Measurements from ENCODE around the gene POLR2A. TPM values are rescaled to one million over a fixed set of nuclear protein-coding genes. Genes with fewer than 3 reads are reported as not detected.

The POLR2A gene
- total and polyA plus RNA-seq, 7 experiments from 2014 or later: 43.6 to 501 (median 173) TPM

- DNase-seq: no peak
- Histone ChIP-seq H3K27me3 (ENCODE audit: control insufficient read depth in 2 of 2, insufficient read depth in 2 of 2, low read length in 2 of 2) (no peaks in the 10 kb centered on the region), H3K9me3 (ENCODE audit: control insufficient read depth in 2 of 3, low read length in 3 of 3) (no peaks in the 10 kb centered on the region), H3K36me3 (ENCODE audit: control insufficient read depth in 2 of 3, insufficient read depth in 3 of 3, low read length in 3 of 3) (peaks cover 0 to 62% (median 10%) of the 10 kb centered on the region in 3 experiments), H3K27ac (ENCODE audit: low read depth, low read length) (no peak overlapping the region), H3K4me1 (ENCODE audit: control insufficient read depth in 2 of 2, insufficient read depth in 2 of 2, low read length in 2 of 2) (no peaks in the 10 kb centered on the region), H3K4me3 (ENCODE audit: low read length) (no peak overlapping the region)
- Mint-ChIP-seq H3K4me1 (peaks cover 6 to 33% (median 13%) of the 10 kb centered on the region in 7 donors), H3K27ac (no peak overlapping the region), H3K27me3 (no peaks in the 10 kb centered on the region), H3K9me3 (peaks cover 0 to 2% (median 0%) of the 10 kb centered on the region in 11 donors), H3K4me3 (no peak overlapping the region), H3K36me3 (peaks cover 0 to 20% (median 4%) of the 10 kb centered on the region in 5 donors)
- ChIA-PET POLR2A (interaction anchor here (0.7 to 13.7 kb wide), 4 partner anchors 9 to 468 kb away, joined by 3 to 199 read pairs (median 3); partner anchors contain the start of genes CNTROB, SLC35G6, TRAPPC1 and ZBTB4), CTCF (no interaction called here)
- ATAC-seq: no peak
- intact Hi-C loops (cut with micrococcal nuclease): no loop called here
Measured at GRCh38 chr17:7464081-7464480, 20.1 kb upstream of the POLR2A start.

- ChIA-PET POLR2A (interaction anchor here (1.7 to 2.8 kb wide), 2 partner anchors 10 to 29 kb away, joined by 4 to 16 read pairs; no protein-coding TSS in a partner anchor), CTCF (interaction anchor here (1.1 kb wide), 1 partner anchor 49 kb away, joined by 3 read pairs; no protein-coding TSS in a partner anchor)
- intact Hi-C loops (cut with micrococcal nuclease): no loop called here
- Mint-ChIP-seq H3K27ac (peak overlapping the region in 1 of 9 donors; percentile 52), H3K9me3 (peaks cover 0 to 2% (median 0%) of the 10 kb centered on the region in 11 donors), H3K27me3 (no peaks in the 10 kb centered on the region), H3K36me3 (peaks cover 0 to 17% (median 4%) of the 10 kb centered on the region in 5 donors), H3K4me3 (no peak overlapping the region), H3K4me1 (peaks cover 0 to 23% (median 11%) of the 10 kb centered on the region in 7 donors)
- H3K9me3 ChIP-seq (ENCODE audit: control insufficient read depth in 2 of 3, low read length in 3 of 3): no peaks in the 10 kb centered on the region
- DNase-seq (no peak), ATAC-seq (no peak)
- H3K4me3 ChIP-seq (ENCODE audit: low read length): no peak overlapping the region
- H3K27me3 ChIP-seq (ENCODE audit: control insufficient read depth in 2 of 2, insufficient read depth in 2 of 2, low read length in 2 of 2): no peaks in the 10 kb centered on the region
- peaks cover 0 to 62% (median 10%) of the 10 kb centered on the region in 3 experiments for H3K36me3 ChIP-seq (ENCODE audit: control insufficient read depth in 2 of 3, insufficient read depth in 3 of 3, low read length in 3 of 3)
- no peak overlapping the region for H3K27ac ChIP-seq (ENCODE audit: low read depth, low read length)
- H3K4me1 ChIP-seq (ENCODE audit: control insufficient read depth in 2 of 2, insufficient read depth in 2 of 2, low read length in 2 of 2): no peaks in the 10 kb centered on the region
Measured at GRCh38 chr17:7465597-7466275, 18.4 kb upstream of the POLR2A start.

GRCh38 chr17:7466318-7466638, 17.9 kb upstream of the POLR2A start:
- POLR2A ChIA-PET: interaction anchor here (1.0 to 2.8 kb wide), 5 partner anchors 10 to 82 kb away, joined by 4 to 16 read pairs (median 5); partner anchors contain the start of gene TMEM256
- intact Hi-C loops (cut with micrococcal nuclease): no loop called here
- Histone ChIP-seq H3K4me3 (ENCODE audit: low read length) (no peak overlapping the region), H3K36me3 (ENCODE audit: control insufficient read depth in 2 of 3, insufficient read depth in 3 of 3, low read length in 3 of 3) (peaks cover 0 to 62% (median 12%) of the 10 kb centered on the region in 3 experiments), H3K27me3 (ENCODE audit: control insufficient read depth in 2 of 2, insufficient read depth in 2 of 2, low read length in 2 of 2) (no peaks in the 10 kb centered on the region), H3K4me1 (ENCODE audit: control insufficient read depth in 2 of 2, insufficient read depth in 2 of 2, low read length in 2 of 2) (no peaks in the 10 kb centered on the region), H3K27ac (ENCODE audit: low read depth, low read length) (no peak overlapping the region), H3K9me3 (ENCODE audit: control insufficient read depth in 2 of 3, low read length in 3 of 3) (no peaks in the 10 kb centered on the region)
- Mint-ChIP-seq H3K4me3 (no peak overlapping the region), H3K9me3 (peaks cover 0 to 2% (median 0%) of the 10 kb centered on the region in 11 donors), H3K4me1 (peaks cover 1 to 21% (median 13%) of the 10 kb centered on the region in 7 donors), H3K27ac (peak overlapping the region in 1 of 9 donors; percentile 42), H3K36me3 (peaks cover 0 to 12% (median under 1%) of the 10 kb centered on the region in 5 donors), H3K27me3 (no peaks in the 10 kb centered on the region)
- CTCF ChIA-PET: interaction anchor here (1.1 to 1.4 kb wide), 2 partner anchors 10 to 48 kb away, joined by 3 to 4 read pairs; no protein-coding TSS in a partner anchor
- no peak for ATAC-seq
- no peak for DNase-seq

GRCh38 chr17:7466639-7467341, 17.4 kb upstream of the POLR2A start:
- ChIA-PET POLR2A (interaction anchor here (0.7 to 2.8 kb wide), 6 partner anchors 9 to 82 kb away, joined by 3 to 16 read pairs (median 4); partner anchors contain the start of gene TMEM256), CTCF (interaction anchor here (1.1 to 1.4 kb wide), 2 partner anchors 9 to 48 kb away, joined by 3 to 4 read pairs; no protein-coding TSS in a partner anchor)
- DNase-seq: no peak
- H3K36me3 ChIP-seq (ENCODE audit: control insufficient read depth in 2 of 3, insufficient read depth in 3 of 3, low read length in 3 of 3): peaks cover 0 to 58% (median 12%) of the 10 kb centered on the region in 3 experiments
- Mint-ChIP-seq H3K4me1 (peaks cover 6 to 25% (median 17%) of the 10 kb centered on the region in 7 donors), H3K36me3 (peaks cover 0 to 10% (median 0%) of the 10 kb centered on the region in 5 donors), H3K4me3 (peak overlapping the region in 1 of 10 donors; percentile 51), H3K27me3 (no peaks in the 10 kb centered on the region), H3K27ac (peak overlapping the region in 5 of 9 donors; percentile 26 to 49 (median 33)), H3K9me3 (no peaks in the 10 kb centered on the region)
- intact Hi-C loops (cut with micrococcal nuclease): no loop called here
- peaks cover 0 to under 1% of the 10 kb centered on the region in 2 donors for H3K4me1 ChIP-seq (ENCODE audit: control insufficient read depth in 2 of 2, insufficient read depth in 2 of 2, low read length in 2 of 2)
- H3K4me3 ChIP-seq (ENCODE audit: low read length): no peak overlapping the region
- H3K27ac ChIP-seq (ENCODE audit: low read depth, low read length): no peak overlapping the region
- no peaks in the 10 kb centered on the region for H3K9me3 ChIP-seq (ENCODE audit: control insufficient read depth in 2 of 3, low read length in 3 of 3)
- H3K27me3 ChIP-seq (ENCODE audit: control insufficient read depth in 2 of 2, insufficient read depth in 2 of 2, low read length in 2 of 2): no peaks in the 10 kb centered on the region
- ATAC-seq: peak; percentile 72

- Mint-ChIP-seq H3K27ac (peak overlapping the region in 2 of 9 donors; percentile 33 to 63), H3K27me3 (no peaks in the 10 kb centered on the region), H3K36me3 (peaks cover 0 to 10% (median 0%) of the 10 kb centered on the region in 5 donors), H3K4me3 (no peak overlapping the region), H3K4me1 (peaks cover 10 to 30% (median 20%) of the 10 kb centered on the region in 7 donors), H3K9me3 (no peaks in the 10 kb centered on the region)
- Histone ChIP-seq H3K27me3 (ENCODE audit: control insufficient read depth in 2 of 2, insufficient read depth in 2 of 2, low read length in 2 of 2) (no peaks in the 10 kb centered on the region), H3K9me3 (ENCODE audit: control insufficient read depth in 2 of 3, low read length in 3 of 3) (no peaks in the 10 kb centered on the region), H3K27ac (ENCODE audit: low read depth, low read length) (no peak overlapping the region), H3K4me3 (ENCODE audit: low read length) (no peak overlapping the region), H3K4me1 (ENCODE audit: control insufficient read depth in 2 of 2, insufficient read depth in 2 of 2, low read length in 2 of 2) (peaks cover 0 to 4% of the 10 kb centered on the region in 2 donors), H3K36me3 (ENCODE audit: control insufficient read depth in 2 of 3, insufficient read depth in 3 of 3, low read length in 3 of 3) (peaks cover 0 to 51% (median 12%) of the 10 kb centered on the region in 3 experiments)
- no peak for ATAC-seq
- intact Hi-C loops (cut with micrococcal nuclease): no loop called here
- ChIA-PET POLR2A (interaction anchor here (0.7 to 2.8 kb wide), 4 partner anchors 9 to 64 kb away, joined by 3 to 16 read pairs (median 5); partner anchors contain the start of gene TMEM256), CTCF (interaction anchor here (1.4 kb wide), 1 partner anchor 8 kb away, joined by 4 read pairs; no protein-coding TSS in a partner anchor)
- no peak for DNase-seq
Measured at GRCh38 chr17:7467498-7467897, 16.7 kb upstream of the POLR2A start.

- CTCF ChIA-PET: interaction anchor here (0.5 kb wide), 1 partner anchor 45 kb away, joined by 3 read pairs; no protein-coding TSS in a partner anchor
- Mint-ChIP-seq H3K27me3 (no peaks in the 10 kb centered on the region), H3K4me1 (peaks cover 10 to 36% (median 20%) of the 10 kb centered on the region in 7 donors)
Measured at GRCh38 chr17:7468290-7468689, 15.9 kb upstream of the POLR2A start.

More at GRCh38 chr17:7468290-7468689, 15.9 kb upstream of the POLR2A start:
- Histone ChIP-seq H3K27ac (ENCODE audit: low read depth, low read length) (no peak overlapping the region), H3K4me3 (ENCODE audit: low read length) (no peak overlapping the region), H3K36me3 (ENCODE audit: control insufficient read depth in 2 of 3, insufficient read depth in 3 of 3, low read length in 3 of 3) (peaks cover 0 to 43% (median 8%) of the 10 kb centered on the region in 3 experiments), H3K27me3 (ENCODE audit: control insufficient read depth in 2 of 2, insufficient read depth in 2 of 2, low read length in 2 of 2) (no peaks in the 10 kb centered on the region), H3K4me1 (ENCODE audit: control insufficient read depth in 2 of 2, insufficient read depth in 2 of 2, low read length in 2 of 2) (peaks cover 0 to 4% of the 10 kb centered on the region in 2 donors), H3K9me3 (ENCODE audit: control insufficient read depth in 2 of 3, low read length in 3 of 3) (no peaks in the 10 kb centered on the region)
- intact Hi-C loops (cut with micrococcal nuclease): no loop called here
- Mint-ChIP-seq H3K27ac (peak overlapping the region in 2 of 9 donors; percentile 38 to 43), H3K36me3 (peaks cover 0 to 8% (median 0%) of the 10 kb centered on the region in 5 donors), H3K9me3 (no peaks in the 10 kb centered on the region), H3K4me3 (no peak overlapping the region)
- no peak for ATAC-seq
- POLR2A ChIA-PET: interaction anchor here (2.8 to 3.7 kb wide), 2 partner anchors 8 to 11 kb away, joined by 16 to 21 read pairs; partner anchors contain the start of gene ZBTB4
- DNase-seq: no peak
